IPS-18c (cell line): ENCODE data around the gene CNNM4.

Experiments
- H3K4me3 ChIP-seq: 2 replicates; pipeline ENCODE4 v1.7.0; 2013; ENCODE audit warnings: low read depth, mild to moderate bottlenecking, low read length, moderate library complexity; ENCODE audit not compliant: insufficient read depth
- H3K9me3 ChIP-seq: one replicate; pipeline ENCODE4 v1.6.1; 2013; ENCODE audit warnings: mild to moderate bottlenecking, low read length, moderate library complexity; ENCODE audit not compliant: control insufficient read depth, insufficient read depth

The CNNM4 gene

GRCh38 chr2:96859099-96859649, 98.5 kb downstream of the CNNM4 start:
- Histone ChIP-seq H3K9me3 (no peaks in the 10 kb centered on the region), H3K4me3 (peak overlapping the region; percentile 56; the same call in 1 of the 2 replicates)

GRCh38 chr2:96859681-96860064, 99.0 kb downstream of the CNNM4 start:
- H3K9me3 ChIP-seq: no peaks in the 10 kb centered on the region

DNA sequence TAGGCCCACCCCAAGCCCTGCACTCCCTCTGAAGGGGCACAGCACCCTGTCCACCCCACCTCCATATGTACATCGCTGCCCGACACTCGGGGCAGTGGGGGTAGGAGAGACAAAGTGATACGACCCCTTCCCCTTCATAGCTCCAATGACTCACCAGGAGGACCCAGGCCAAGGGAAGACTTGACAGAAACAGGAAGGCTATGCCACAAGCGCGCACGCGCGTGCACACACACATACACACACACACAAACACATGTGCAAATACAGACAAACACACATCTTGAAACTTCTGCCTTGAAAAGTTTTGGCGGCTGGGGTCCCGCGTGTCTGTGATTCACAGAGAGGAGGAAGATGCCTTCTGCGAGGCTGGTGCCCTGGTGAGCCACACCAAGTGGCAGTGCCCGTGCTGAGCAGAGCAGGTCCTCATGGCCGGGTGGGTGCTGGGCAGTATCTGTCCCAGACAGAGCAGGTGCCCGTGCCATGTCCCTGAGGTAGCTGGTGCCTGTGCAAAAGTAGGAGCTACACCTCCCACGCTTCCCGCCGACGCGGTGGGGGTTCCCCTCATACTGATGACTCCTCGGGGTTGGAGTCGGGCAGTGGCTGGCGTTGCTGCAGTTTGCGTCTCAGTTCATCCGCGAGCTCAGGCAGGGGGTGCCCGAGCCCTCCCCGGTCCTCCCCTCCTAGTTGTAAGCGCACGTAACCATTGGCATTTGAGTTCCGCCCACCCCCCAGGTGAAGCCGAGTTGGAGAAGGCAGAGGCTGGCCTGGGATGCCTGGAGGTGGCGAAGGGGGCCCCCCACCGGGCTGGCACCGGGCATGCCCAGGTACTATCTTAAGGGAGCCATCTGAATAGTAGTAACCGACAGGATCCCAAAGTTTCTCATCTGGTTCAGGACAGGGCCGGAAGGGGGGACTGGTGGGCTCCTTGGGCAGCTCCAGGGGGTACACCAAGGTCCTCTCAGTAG, 99.6 kb downstream of the CNNM4 start:
- peak overlapping the region; percentile 15; the same call in 1 of the 2 replicates for H3K4me3 ChIP-seq
- no peaks in the 10 kb centered on the region for H3K9me3 ChIP-seq

More at GRCh38 chr2:96859681-96860064, 99.0 kb downstream of the CNNM4 start:
- no peak overlapping the region for H3K4me3 ChIP-seq

GRCh38 chr2:96861074-96861473, 100.4 kb downstream of the CNNM4 start:
- no peak overlapping the region for H3K4me3 ChIP-seq
- H3K9me3 ChIP-seq: no peaks in the 10 kb centered on the region
